MM.1S (cell line): Measurements from ENCODE around the gene CRTC2.

Source experiments
- DNase-seq: peaks from one replicate; pipeline ENCODE4 v3.0.0-alpha.2; 2015
- H2AFZ ChIP-seq: fragments of 300-600 bp; sonication (generic); 2 replicates; pipeline ENCODE4 v1.6.0; 2016; ENCODE audit warnings: antibody characterized with exemption, low read length
- H3F3A ChIP-seq: fragments of 300-600 bp; sonication (generic); 2 replicates; pipeline ENCODE4 v1.6.1; 2016; ENCODE audit warnings: mild to moderate bottlenecking, antibody characterized with exemption, low read length, moderate library complexity, mixed read lengths; ENCODE audit not compliant: insufficient read depth
- H3K27ac ChIP-seq: fragments of 300-600 bp; sonication (generic); 2 replicates; pipeline ENCODE4 v1.5.1; 2016; ENCODE audit warnings: mild to moderate bottlenecking, low read length
- H3K27me3 ChIP-seq: fragments of 300-600 bp; sonication (generic); replicated peaks from 2 replicates; pipeline ENCODE4 v1.6.0; 2016; ENCODE audit warnings: low read length; ENCODE audit not compliant: insufficient read depth
- H3K36me3 ChIP-seq: fragments of 300-600 bp; sonication (generic); replicated peaks from 2 replicates; pipeline ENCODE4 v1.6.1; 2016; ENCODE audit warnings: mild to moderate bottlenecking, low read length, mixed read lengths; ENCODE audit not compliant: insufficient read depth
- H3K4me1 ChIP-seq: fragments of 300-600 bp; sonication (generic); 2 replicates; pipeline ENCODE4 v1.6.1; 2016; ENCODE audit warnings: low read length, mixed read lengths
- H3K4me2 ChIP-seq: fragments of 300-600 bp; sonication (generic); 2 replicates; pipeline ENCODE4 v1.6.0; 2016; ENCODE audit warnings: low read depth, low read length
- H3K4me3 ChIP-seq: fragments of 300-600 bp; sonication (generic); 2 replicates; pipeline ENCODE4 v1.5.1; 2016; ENCODE audit warnings: low read length, mixed read lengths
- H3K79me2 ChIP-seq: fragments of 300-600 bp; sonication (generic); 2 replicates; pipeline ENCODE4 v1.6.1; 2016; ENCODE audit warnings: mixed run types, low read length, mixed read lengths
- H3K9ac ChIP-seq: fragments of 300-600 bp; sonication (generic); 2 replicates; pipeline ENCODE4 v1.6.1; 2016; ENCODE audit warnings: low read length, mixed read lengths
- H3K9me2 ChIP-seq: fragments of 300-600 bp; sonication (generic); replicated peaks from 2 replicates; pipeline ENCODE4 v1.6.1; 2016; ENCODE audit warnings: mild to moderate bottlenecking, low read length, mixed read lengths; ENCODE audit not compliant: insufficient read depth
- H3K9me3 ChIP-seq: fragments of 300-600 bp; sonication (generic); replicated peaks from 2 replicates; pipeline ENCODE4 v1.6.1; 2016; ENCODE audit warnings: mild to moderate bottlenecking, low read length, mixed read lengths; ENCODE audit not compliant: insufficient read depth
- H4K20me1 ChIP-seq: fragments of 300-600 bp; sonication (generic); 2 replicates; pipeline ENCODE4 v1.6.1; 2016; ENCODE audit warnings: mild to moderate bottlenecking, low read length, moderate library complexity, mixed read lengths; ENCODE audit not compliant: insufficient read depth
- EZH2 ChIP-seq: fragments of 300-600 bp; sonication (generic); optimal IDR thresholded peaks from 2 replicates; pipeline ENCODE3; 2017; ENCODE audit warnings: low read depth, mild to moderate bottlenecking, antibody characterized with exemption, low read length, mixed read lengths
- EZH2phosphoT487 ChIP-seq: fragments of 300-600 bp; sonication (generic); IDR thresholded peaks from 2 replicates; pipeline ENCODE4 v1.6.1; 2018; ENCODE audit warnings: antibody characterized with exemption, low read length
- TF ChIP-seq, protein P1 (sequence below): fragments of 300-600 bp; sonication (generic); IDR thresholded peaks from 2 replicates; pipeline ENCODE4 v1.5.1; 2016; ENCODE audit warnings: antibody characterized with exemption, low read length, mixed read lengths

Gene CRTC2

DNA sequence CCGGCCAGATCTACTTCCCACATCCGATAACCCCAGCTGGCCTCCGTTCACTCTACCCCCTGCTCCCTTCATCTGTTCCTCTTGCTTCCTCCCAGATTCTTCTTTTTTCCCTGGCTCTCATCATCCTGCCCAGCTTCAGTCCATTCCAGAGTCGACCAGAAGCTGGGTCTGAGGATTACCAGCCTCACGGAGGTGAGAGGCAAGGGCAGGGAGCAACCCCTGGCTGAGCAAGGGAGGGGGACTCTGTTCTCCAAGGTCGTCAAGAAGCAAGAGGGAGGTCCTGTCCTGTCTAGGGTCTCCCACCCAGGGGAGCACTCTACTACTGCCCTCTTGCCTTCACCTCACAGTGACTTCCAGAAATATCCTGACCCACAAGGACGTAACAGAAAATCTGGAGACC lies 15.1 kb upstream of the CRTC2 start:
- no peak overlapping the region for H3K27ac ChIP-seq
- no peak overlapping the region for H3K9ac ChIP-seq
- no peaks in the 10 kb centered on the region for H3K9me3 ChIP-seq
- TF ChIP-seq EZH2phosphoT487, result no peak
- no peak overlapping the region for H3K4me3 ChIP-seq
- DNase-seq, result no peak
- H3K27me3 ChIP-seq, result no peaks in the 10 kb centered on the region
- H3K36me3 ChIP-seq, result peaks cover 12% of the 10 kb centered on the region
- peaks cover 23% of the 10 kb centered on the region for H3K79me2 ChIP-seq
- no peak overlapping the region for H3K4me2 ChIP-seq
- peaks cover 23% of the 10 kb centered on the region for H3K4me1 ChIP-seq
- H3F3A ChIP-seq, result peaks cover 11% of the 10 kb centered on the region
- no peaks in the 10 kb centered on the region for H3K9me2 ChIP-seq
- H2AFZ ChIP-seq, result no peak overlapping the region
- H4K20me1 ChIP-seq, result no peaks in the 10 kb centered on the region

DNA sequence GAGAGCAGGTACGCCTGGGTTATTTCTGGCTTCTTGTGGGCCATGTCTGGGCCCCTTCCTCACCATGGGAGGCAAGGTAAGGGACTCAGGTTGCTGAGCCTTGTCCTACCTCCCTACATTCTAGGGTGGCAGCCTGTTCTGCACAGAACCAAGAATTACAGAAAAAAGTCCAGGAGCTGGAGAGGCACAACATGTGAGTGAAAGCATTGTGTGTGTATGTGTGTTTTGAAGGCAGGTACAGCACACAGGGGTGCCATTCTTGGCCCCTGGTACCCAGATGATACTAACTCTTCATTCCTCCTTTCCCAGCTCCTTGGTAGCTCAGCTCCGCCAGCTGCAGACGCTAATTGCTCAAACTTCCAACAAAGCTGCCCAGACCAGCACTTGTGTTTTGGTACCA lies 14.7 kb upstream of the CRTC2 start:
- peaks cover 23% of the 10 kb centered on the region for H3K4me1 ChIP-seq
- no peaks in the 10 kb centered on the region for H3K9me2 ChIP-seq
- DNase-seq, result no peak
- H3K79me2 ChIP-seq, result peaks cover 28% of the 10 kb centered on the region
- H3K36me3 ChIP-seq, result peaks cover 12% of the 10 kb centered on the region
- H3K27ac ChIP-seq, result no peak overlapping the region
- no peak overlapping the region for H3K4me2 ChIP-seq
- H3K9ac ChIP-seq, result no peak overlapping the region
- H3F3A ChIP-seq, result peaks cover 12% of the 10 kb centered on the region
- no peaks in the 10 kb centered on the region for H4K20me1 ChIP-seq
- TF ChIP-seq, protein P1, sequence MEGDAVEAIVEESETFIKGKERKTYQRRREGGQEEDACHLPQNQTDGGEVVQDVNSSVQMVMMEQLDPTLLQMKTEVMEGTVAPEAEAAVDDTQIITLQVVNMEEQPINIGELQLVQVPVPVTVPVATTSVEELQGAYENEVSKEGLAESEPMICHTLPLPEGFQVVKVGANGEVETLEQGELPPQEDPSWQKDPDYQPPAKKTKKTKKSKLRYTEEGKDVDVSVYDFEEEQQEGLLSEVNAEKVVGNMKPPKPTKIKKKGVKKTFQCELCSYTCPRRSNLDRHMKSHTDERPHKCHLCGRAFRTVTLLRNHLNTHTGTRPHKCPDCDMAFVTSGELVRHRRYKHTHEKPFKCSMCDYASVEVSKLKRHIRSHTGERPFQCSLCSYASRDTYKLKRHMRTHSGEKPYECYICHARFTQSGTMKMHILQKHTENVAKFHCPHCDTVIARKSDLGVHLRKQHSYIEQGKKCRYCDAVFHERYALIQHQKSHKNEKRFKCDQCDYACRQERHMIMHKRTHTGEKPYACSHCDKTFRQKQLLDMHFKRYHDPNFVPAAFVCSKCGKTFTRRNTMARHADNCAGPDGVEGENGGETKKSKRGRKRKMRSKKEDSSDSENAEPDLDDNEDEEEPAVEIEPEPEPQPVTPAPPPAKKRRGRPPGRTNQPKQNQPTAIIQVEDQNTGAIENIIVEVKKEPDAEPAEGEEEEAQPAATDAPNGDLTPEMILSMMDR, result no peak
- no peak for TF ChIP-seq EZH2phosphoT487
- no peak for TF ChIP-seq EZH2
- no peaks in the 10 kb centered on the region for H3K27me3 ChIP-seq
- H3K4me3 ChIP-seq, result no peak overlapping the region
- no peaks in the 10 kb centered on the region for H3K9me3 ChIP-seq
- no peak overlapping the region for H2AFZ ChIP-seq

DNA sequence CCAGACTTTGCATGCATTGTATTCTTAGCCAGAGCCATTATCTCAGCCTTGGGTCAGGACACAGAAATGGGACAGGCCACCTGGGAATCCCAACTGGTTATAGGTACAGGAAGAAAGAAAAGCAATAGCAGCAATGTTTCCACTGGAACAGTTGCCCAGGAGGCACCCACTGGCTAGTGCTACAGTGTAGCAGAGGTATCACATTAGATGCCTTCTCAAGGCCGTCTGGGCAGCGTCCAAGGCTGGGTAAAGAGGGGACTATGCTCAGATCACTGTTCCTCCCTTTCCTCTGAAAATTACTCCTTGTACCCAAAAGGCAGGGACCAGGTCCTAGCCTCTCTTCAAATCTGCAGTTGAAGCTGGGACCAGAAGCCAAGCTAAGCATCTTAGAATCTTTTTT lies 11.9 kb upstream of the CRTC2 start:
- no peaks in the 10 kb centered on the region for H3K9me3 ChIP-seq
- no peak for TF ChIP-seq EZH2
- TF ChIP-seq, protein P1, result no peak
- no peak for TF ChIP-seq EZH2phosphoT487

DNA sequence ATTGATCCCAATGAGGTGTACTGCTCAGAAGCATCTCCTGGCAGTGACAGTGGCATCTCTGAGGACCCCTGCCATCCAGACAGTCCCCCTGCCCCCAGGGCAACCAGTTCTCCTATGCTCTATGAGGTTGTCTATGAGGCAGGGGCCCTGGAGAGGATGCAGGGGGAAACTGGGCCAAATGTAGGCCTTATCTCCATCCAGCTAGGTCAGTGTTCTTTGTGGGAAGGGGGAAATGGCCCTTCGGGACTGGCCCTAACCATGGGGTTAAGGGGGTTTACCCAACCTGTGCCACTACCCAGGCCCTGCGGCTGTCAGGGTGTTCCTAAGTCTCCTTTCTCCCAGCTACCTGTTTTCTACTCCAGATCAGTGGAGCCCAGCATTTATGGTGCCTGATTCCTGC lies 10.6 kb upstream of the CRTC2 start:
- Histone ChIP-seq H3K27me3 (no peaks in the 10 kb centered on the region), H3K4me2 (peak overlapping the region; percentile 98; the same call in 1 of the 2 replicates), H3K4me3 (no peak overlapping the region), H3F3A (peaks cover 37% of the 10 kb centered on the region), H4K20me1 (no peaks in the 10 kb centered on the region), H3K4me1 (peaks cover 20% of the 10 kb centered on the region), H3K27ac (no peak overlapping the region), H3K79me2 (peaks cover 21% of the 10 kb centered on the region), H2AFZ (no peak overlapping the region), H3K9me2 (no peaks in the 10 kb centered on the region), H3K36me3 (peaks cover 2% of the 10 kb centered on the region; the same call in 1 of the 2 replicates), H3K9ac (no peak overlapping the region), H3K9me3 (no peaks in the 10 kb centered on the region)
- TF ChIP-seq, protein P1, result no peak
- TF ChIP-seq EZH2 (no peak), EZH2phosphoT487 (no peak)
- DNase-seq, result no peak

More for the DNA sequence above, 11.9 kb upstream of the CRTC2 start:
- Histone ChIP-seq H2AFZ (no peak overlapping the region), H4K20me1 (no peaks in the 10 kb centered on the region), H3K79me2 (peaks cover 21% of the 10 kb centered on the region), H3K4me3 (no peak overlapping the region), H3K27me3 (no peaks in the 10 kb centered on the region), H3K9ac (no peak overlapping the region), H3K36me3 (peaks cover 12% of the 10 kb centered on the region; the same call in 1 of the 2 replicates), H3K9me2 (no peaks in the 10 kb centered on the region), H3K27ac (no peak overlapping the region), H3K4me1 (peaks cover 16% of the 10 kb centered on the region), H3K4me2 (no peak overlapping the region), H3F3A (peaks cover 32% of the 10 kb centered on the region)
- no peak for DNase-seq
